A673 (cell line): ENCODE results near the gene MCAT.

Experiments
- CTCF ChIP-seq: fragments of 300-800, 200-600 bp; sonication (generic); conservative IDR thresholded peaks from 2 replicates; pipeline ENCODE4 v1.5.1; 2017; ENCODE audit warnings: low read depth, mild to moderate bottlenecking, antibody characterized with exemption, low read length, moderate library complexity, mixed read lengths
- EZH2 ChIP-seq: fragments of 200-600 bp; sonication (generic); IDR thresholded peaks from 2 replicates; pipeline ENCODE4 v1.6.1; 2017; ENCODE audit warnings: borderline replicate concordance, low read depth, mild to moderate bottlenecking, mixed read lengths, antibody characterized with exemption, low read length; ENCODE audit not compliant: poor library complexity, severe bottlenecking

GRCh38 chr22:43133401-43133800 is 9.8 kb downstream of the MCAT start:
- TF ChIP-seq CTCF (no peak), EZH2 (no peak)
